BLaER1 treated with 17β-estradiol and CSF1 and Interleukin-3, amounts not matched to agents 10 nM and 100 nM (cell line): ENCODE results near the gene EPHX1.

ENCODE experiments used
- H3K27ac ChIP-seq, 11 experiments: shearing (Covaris generic); formaldehyde crosslinking; 2 replicates each; pipeline ENCODE4 v1.8.1; 2022
- H3K27me3 ChIP-seq, 11 experiments: shearing (Covaris generic); formaldehyde crosslinking; 2 replicates each; pipeline ENCODE4 v1.8.1; 2022
- H3K36me3 ChIP-seq, 11 experiments: shearing (Covaris generic); formaldehyde crosslinking; 2 replicates each; pipeline ENCODE4 v1.8.1; 2022
- H3K4me1 ChIP-seq, 10 experiments: shearing (Covaris generic); formaldehyde crosslinking; 2 replicates each; pipeline ENCODE4 v1.8.1; 2022
- H3K4me2 ChIP-seq, 11 experiments: shearing (Covaris generic); formaldehyde crosslinking; 2 replicates each; pipeline ENCODE4 v1.8.1; 2022
- H3K4me3 ChIP-seq, 10 experiments: shearing (Covaris generic); formaldehyde crosslinking; 2 replicates each; pipeline ENCODE4 v1.8.1; 2022
- H3K9ac ChIP-seq, 11 experiments: shearing (Covaris generic); formaldehyde crosslinking; 2 replicates each; pipeline ENCODE4 v1.8.1; 2022
- H3K9me3 ChIP-seq, 11 experiments: shearing (Covaris generic); formaldehyde crosslinking; replicated peaks in 1 of 11; 2 replicates each; pipeline ENCODE4 v1.8.1; 2022
- H4K20me1 ChIP-seq, 11 experiments: shearing (Covaris generic); formaldehyde crosslinking; 2 replicates each; pipeline ENCODE4 v1.8.1; 2022
- Cebpa-rat ChIP-seq, 11 experiments: shearing (Covaris generic); IDR thresholded peaks; 2 replicates each; pipeline ENCODE4 v1.8.1; 2022

Gene EPHX1

DNA sequence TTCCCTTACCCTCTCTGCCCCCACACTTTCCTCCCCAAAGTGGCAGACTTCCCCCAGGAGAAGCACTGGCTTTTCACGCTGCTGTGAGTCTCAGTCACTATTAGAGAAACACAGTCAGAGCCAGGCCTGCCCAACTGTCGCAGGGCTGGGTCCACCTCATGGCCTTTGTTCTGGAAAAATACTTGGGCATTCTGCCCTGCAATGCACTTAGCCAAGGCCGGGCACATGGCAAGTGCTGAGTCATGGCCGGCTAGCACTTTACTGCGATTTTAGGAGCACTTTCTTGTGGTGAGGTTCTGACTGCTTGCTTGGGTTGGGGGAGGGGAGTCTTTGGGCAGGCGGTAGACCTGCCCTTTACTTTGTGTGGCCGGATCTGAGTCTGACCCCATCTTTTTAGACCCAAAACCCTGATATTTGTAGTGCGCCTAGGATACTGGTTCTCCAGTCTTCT is 7.7 kb downstream of the EPHX1 start:
- Histone ChIP-seq H3K27me3 (no peaks in the 10 kb centered on the region), H3K4me2 (peak overlapping the region; percentile 36 to 77 (median 66)), H3K4me1 (peaks cover 17 to 33% (median 26%) of the 10 kb centered on the region in 10 experiments), H3K9me3 (no peaks in the 10 kb centered on the region), H4K20me1 (peaks cover 0 to 1% (median 0%) of the 10 kb centered on the region in 11 experiments; a peak in 2 of 22 replicates), H3K4me3 (no peak overlapping the region), H3K27ac (peak overlapping the region in 9 of 11 experiments; percentile 42 to 80 (median 65); a peak in 19 of 22 replicates), H3K36me3 (no peaks in the 10 kb centered on the region), H3K9ac (peak overlapping the region in 7 of 11 experiments; percentile 7 to 58 (median 44); a peak in 8 of 22 replicates)
- no peak for TF ChIP-seq Cebpa-rat (IDR thresholded peaks at IDR 0.05)

- H4K20me1 ChIP-seq = no peaks in the 10 kb centered on the region; a peak in 1 of 22 replicates
- H3K9ac ChIP-seq = no peak overlapping the region; a peak in 1 of 22 replicates
- no peaks in the 10 kb centered on the region for H3K36me3 ChIP-seq
- H3K9me3 ChIP-seq = no peaks in the 10 kb centered on the region
- no peak for TF ChIP-seq Cebpa-rat (IDR thresholded peaks at IDR 0.05)
- no peak overlapping the region for H3K4me3 ChIP-seq
- H3K27me3 ChIP-seq = no peaks in the 10 kb centered on the region
- H3K4me1 ChIP-seq = peaks cover 17 to 29% (median 23%) of the 10 kb centered on the region in 10 experiments
- H3K27ac ChIP-seq = peak overlapping the region in 7 of 11 experiments; percentile 45 to 80 (median 71); a peak in 14 of 22 replicates
- H3K4me2 ChIP-seq = peak overlapping the region in 9 of 11 experiments; percentile 36 to 77 (median 67); a peak in 14 of 22 replicates
Observed at GRCh38 chr1:225818229-225818628, 8.3 kb downstream of the EPHX1 start.

DNA sequence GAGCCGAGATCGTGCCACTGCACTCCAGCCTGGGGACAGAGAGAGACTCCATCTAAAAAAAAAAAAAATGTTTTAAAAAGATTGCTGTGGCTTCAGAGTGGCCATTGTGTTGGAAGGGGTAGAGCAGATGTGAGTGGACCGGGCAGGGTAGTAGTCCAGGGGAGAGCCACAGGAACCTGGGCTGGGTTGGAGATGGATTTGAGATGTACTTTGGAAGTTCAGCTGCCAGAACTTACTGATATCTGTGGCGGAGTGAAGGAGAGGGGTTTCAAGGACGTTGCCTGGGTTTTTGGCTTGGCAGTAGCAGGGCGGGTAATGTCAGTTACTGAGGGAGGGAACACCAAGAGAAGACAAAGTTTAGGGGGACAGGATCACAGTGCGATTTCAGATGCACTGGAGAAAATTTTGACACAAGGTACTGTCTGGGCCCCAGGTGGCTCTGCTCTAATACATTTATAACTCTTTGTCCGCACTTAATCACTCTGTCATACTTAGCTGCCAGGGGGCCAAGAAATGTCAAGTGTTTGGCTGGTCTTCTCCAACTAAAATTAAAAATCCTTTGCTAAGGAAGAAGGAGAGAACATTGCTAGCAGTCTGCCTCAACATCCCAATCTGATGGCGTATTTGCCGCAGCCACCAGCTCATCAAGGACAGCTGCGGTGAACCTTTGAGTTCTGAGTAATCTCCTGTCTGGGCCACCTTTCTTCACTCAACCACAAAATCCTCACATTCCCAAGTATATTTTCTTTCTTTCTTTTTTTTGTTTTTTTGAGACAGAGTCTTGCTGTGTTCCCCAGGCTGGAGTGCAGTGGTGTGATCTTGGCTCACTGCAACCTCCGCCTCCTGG is 9.6 kb downstream of the EPHX1 start:
- TF ChIP-seq Cebpa-rat (IDR thresholded peaks at IDR 0.05) = no peak
- no peak overlapping the region for H3K9ac ChIP-seq
- peaks cover 9 to 16% (median 13%) of the 10 kb centered on the region in 10 experiments for H3K4me1 ChIP-seq
- no peaks in the 10 kb centered on the region for H4K20me1 ChIP-seq
- H3K4me3 ChIP-seq = no peak overlapping the region
- no peak overlapping the region for H3K27ac ChIP-seq
- H3K9me3 ChIP-seq = no peaks in the 10 kb centered on the region
- H3K4me2 ChIP-seq = no peak overlapping the region
- no peaks in the 10 kb centered on the region for H3K36me3 ChIP-seq
- no peaks in the 10 kb centered on the region for H3K27me3 ChIP-seq

GRCh38 chr1:225820522-225821120 is 10.7 kb downstream of the EPHX1 start:
- Histone ChIP-seq H3K36me3 (no peaks in the 10 kb centered on the region), H3K9ac (no peak overlapping the region), H3K4me2 (no peak overlapping the region), H3K27ac (no peak overlapping the region), H3K9me3 (no peaks in the 10 kb centered on the region), H4K20me1 (no peaks in the 10 kb centered on the region), H3K4me3 (no peak overlapping the region), H3K4me1 (peaks cover 9 to 24% (median 13%) of the 10 kb centered on the region in 10 experiments), H3K27me3 (no peaks in the 10 kb centered on the region)
- no peak for TF ChIP-seq Cebpa-rat (IDR thresholded peaks at IDR 0.05)

- no peak overlapping the region for H3K4me2 ChIP-seq
- no peaks in the 10 kb centered on the region for H3K27me3 ChIP-seq
- H3K4me1 ChIP-seq = peaks cover 2 to 31% (median 4%) of the 10 kb centered on the region in 10 experiments
- H4K20me1 ChIP-seq = no peaks in the 10 kb centered on the region
- no peak overlapping the region for H3K4me3 ChIP-seq
- H3K9me3 ChIP-seq = no peaks in the 10 kb centered on the region
- no peak overlapping the region for H3K9ac ChIP-seq
- no peak overlapping the region for H3K27ac ChIP-seq
- TF ChIP-seq Cebpa-rat (IDR thresholded peaks at IDR 0.05) = no peak
- no peaks in the 10 kb centered on the region for H3K36me3 ChIP-seq
Observed at GRCh38 chr1:225822655-225823403, 12.9 kb downstream of the EPHX1 start.

GRCh38 chr1:225823811-225824261 is 13.9 kb downstream of the EPHX1 start:
- Histone ChIP-seq H3K27ac (no peak overlapping the region), H3K9me3 (no peaks in the 10 kb centered on the region), H3K4me3 (no peak overlapping the region), H4K20me1 (no peaks in the 10 kb centered on the region), H3K9ac (no peak overlapping the region), H3K27me3 (no peaks in the 10 kb centered on the region), H3K4me2 (no peak overlapping the region), H3K36me3 (no peaks in the 10 kb centered on the region), H3K4me1 (peaks cover 0 to 26% (median 0%) of the 10 kb centered on the region in 10 experiments; a peak in 7 of 20 replicates)
- no peak for TF ChIP-seq Cebpa-rat (IDR thresholded peaks at IDR 0.05)

- no peak overlapping the region for H3K9ac ChIP-seq
- no peaks in the 10 kb centered on the region for H4K20me1 ChIP-seq
- H3K27ac ChIP-seq = no peak overlapping the region
- TF ChIP-seq Cebpa-rat (IDR thresholded peaks at IDR 0.05) = no peak
- no peak overlapping the region for H3K4me3 ChIP-seq
- peaks cover 0 to 26% (median 0%) of the 10 kb centered on the region in 10 experiments; a peak in 7 of 20 replicates for H3K4me1 ChIP-seq
- H3K27me3 ChIP-seq = no peaks in the 10 kb centered on the region
- H3K4me2 ChIP-seq = no peak overlapping the region
- H3K36me3 ChIP-seq = no peaks in the 10 kb centered on the region
- no peaks in the 10 kb centered on the region for H3K9me3 ChIP-seq
Observed at GRCh38 chr1:225824533-225824941, 14.6 kb downstream of the EPHX1 start.

GRCh38 chr1:225825078-225825477 is 15.2 kb downstream of the EPHX1 start:
- TF ChIP-seq Cebpa-rat (IDR thresholded peaks at IDR 0.05) = no peak
- H3K27me3 ChIP-seq = no peaks in the 10 kb centered on the region
- H3K4me2 ChIP-seq = peak overlapping the region in 3 of 11 experiments; percentile 69 to 76 (median 70); a peak in 6 of 22 replicates
- H3K36me3 ChIP-seq = no peaks in the 10 kb centered on the region
- H3K9me3 ChIP-seq = no peaks in the 10 kb centered on the region
- H3K27ac ChIP-seq = 0 out of 22 replicates have a peak overlapping the region, but pooled peaks of 1 of the 11 experiments have one; percentile 32
- H3K4me3 ChIP-seq = no peak overlapping the region
- no peaks in the 10 kb centered on the region for H4K20me1 ChIP-seq
- peak overlapping the region in 1 of 11 experiments; percentile 15; a peak in 1 of 22 replicates for H3K9ac ChIP-seq
- H3K4me1 ChIP-seq = peaks cover 0 to 26% (median 0%) of the 10 kb centered on the region in 10 experiments; a peak in 7 of 20 replicates
